EL (cell line): ENCODE data around the gene LYVE1.

ENCODE experiments used
- DNase-seq: peaks from one replicate; pipeline ENCODE4 v3.0.0-alpha.2; 2016

LYVE1 gene

GRCh38 chr11:10519630-10520029, 48.8 kb downstream of the LYVE1 start:
- no peak for DNase-seq

DNA sequence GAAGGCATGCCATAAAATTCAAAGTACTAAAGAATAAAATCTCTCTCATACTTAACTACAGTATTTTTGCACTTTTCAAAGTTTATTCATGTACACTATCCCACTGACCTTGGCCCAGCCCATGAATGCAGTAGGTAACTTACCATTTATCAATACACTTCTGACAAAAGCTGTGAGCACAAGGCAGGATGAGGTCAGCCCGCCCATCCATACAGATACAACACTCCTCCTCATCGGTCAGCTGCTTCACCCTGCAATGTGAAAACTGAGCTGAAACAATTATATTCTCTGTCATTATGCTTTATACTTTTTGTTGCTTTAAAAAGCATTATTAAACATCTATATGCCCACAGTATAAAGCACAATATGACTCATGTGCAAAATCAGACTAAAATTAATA, 49.6 kb downstream of the LYVE1 start:
- DNase-seq, result no peak

DNA sequence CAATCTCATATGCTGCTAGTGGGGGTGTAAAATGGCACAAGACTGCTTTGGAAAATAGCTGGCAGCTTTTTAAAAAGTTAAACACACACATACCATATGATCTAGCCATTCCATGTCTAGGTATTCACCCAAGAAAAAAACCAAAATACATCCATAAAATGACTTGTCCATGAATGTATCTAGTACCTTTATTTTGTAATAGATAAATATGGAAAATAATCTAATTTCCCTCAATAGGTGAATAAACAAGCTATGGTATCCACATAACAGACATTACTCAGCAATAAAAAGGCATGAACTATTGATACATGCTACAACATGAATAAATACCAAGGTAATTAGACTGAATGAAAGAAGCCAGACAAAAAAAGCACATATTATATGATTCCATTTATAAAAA, 50.3 kb downstream of the LYVE1 start:
- DNase-seq, result no peak

DNA sequence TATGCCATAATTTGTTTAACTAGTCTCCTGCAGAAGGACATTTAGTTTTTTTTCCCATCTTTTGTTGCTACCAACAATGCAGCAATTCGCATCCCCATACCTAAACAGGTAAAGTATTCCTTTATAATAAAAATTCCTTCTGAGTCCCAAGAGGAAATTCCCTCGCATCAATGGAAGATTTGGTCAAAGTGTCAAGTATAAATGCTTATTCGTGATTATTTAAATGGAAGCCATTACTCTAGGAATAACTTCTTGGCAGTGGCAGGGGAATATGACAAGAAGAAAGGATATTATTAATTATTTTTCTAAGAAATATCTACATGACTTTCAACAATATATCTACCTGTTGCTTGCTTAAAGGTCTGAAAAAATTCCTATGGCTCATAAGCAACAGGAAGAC, 53.0 kb downstream of the LYVE1 start:
- DNase-seq, result no peak

GRCh38 chr11:10514709-10515108, 53.8 kb downstream of the LYVE1 start:
- DNase-seq, result peak; percentile 64

DNA sequence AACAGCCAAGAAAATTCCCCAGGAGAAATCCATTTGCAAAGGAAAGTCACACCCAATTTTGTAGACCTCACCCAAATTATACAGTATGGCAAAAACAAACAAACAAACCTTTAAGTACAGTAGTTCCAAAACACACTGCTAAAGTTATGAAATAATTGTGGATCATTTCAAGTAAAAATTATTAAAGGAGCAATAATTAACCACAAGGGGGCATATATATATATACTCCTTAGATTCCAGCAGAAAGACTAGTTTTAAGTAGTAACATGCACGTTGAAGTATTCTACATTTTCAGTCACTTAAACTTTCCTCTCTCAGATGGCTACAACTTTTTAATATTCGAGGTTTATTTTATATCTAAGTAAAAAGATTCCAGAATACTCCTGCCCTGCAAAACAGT, 54.3 kb downstream of the LYVE1 start:
- DNase-seq, result no peak

DNA sequence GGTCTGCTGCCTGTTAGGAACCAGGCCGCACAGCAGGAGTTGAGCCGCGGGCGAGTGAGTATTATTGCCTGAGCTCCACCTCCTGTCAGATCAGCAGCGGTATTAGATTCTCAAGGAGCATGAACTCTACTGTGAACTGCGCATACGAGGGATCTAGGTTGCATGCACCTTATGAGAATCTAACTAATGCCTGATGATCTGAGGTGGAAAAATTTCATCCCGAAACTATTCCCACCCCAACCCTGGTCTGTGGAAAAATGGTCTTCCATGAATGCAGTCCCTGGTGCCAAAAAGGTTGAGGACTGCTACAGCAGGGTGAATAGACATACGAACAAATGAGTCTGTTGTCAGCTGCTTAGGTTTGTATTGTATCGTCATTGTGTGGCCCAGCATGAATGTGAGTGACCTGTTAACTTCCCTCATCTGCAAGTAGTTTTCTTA, 57.3 kb downstream of the LYVE1 start:
- DNase-seq, result no peak
